ENCODE data around the gene ANO7.

DNA sequence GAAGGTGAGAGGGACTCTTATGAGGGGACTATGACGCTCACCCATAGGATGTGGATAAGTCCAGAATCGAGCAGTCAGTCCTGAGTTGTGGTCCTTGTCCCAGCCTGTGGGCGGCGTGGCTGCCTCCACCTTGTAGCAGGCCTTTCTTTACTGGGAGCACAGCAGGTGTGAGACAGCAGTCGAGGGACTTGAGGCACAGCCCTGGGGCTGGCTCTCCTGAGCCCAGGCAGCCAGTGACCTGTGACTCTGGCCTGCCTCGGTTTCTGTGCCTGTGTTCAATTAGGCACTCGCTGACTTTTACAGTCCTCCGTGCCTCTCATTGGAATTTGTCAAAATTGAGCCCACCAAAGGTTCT is 30.0 kb upstream of the ANO7 start:
- TF ChIP-seq, protein P1, sequence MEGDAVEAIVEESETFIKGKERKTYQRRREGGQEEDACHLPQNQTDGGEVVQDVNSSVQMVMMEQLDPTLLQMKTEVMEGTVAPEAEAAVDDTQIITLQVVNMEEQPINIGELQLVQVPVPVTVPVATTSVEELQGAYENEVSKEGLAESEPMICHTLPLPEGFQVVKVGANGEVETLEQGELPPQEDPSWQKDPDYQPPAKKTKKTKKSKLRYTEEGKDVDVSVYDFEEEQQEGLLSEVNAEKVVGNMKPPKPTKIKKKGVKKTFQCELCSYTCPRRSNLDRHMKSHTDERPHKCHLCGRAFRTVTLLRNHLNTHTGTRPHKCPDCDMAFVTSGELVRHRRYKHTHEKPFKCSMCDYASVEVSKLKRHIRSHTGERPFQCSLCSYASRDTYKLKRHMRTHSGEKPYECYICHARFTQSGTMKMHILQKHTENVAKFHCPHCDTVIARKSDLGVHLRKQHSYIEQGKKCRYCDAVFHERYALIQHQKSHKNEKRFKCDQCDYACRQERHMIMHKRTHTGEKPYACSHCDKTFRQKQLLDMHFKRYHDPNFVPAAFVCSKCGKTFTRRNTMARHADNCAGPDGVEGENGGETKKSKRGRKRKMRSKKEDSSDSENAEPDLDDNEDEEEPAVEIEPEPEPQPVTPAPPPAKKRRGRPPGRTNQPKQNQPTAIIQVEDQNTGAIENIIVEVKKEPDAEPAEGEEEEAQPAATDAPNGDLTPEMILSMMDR (IDR thresholded peaks at IDR 0.05 in 2 of 3, conservative IDR thresholded peaks at IDR 0.05 in 1 of 3; ENCODE audit: borderline replicate concordance in 1 of 3, insufficient read depth in 1 of 3, low read depth in 2 of 3, low read length in 2 of 3): no peak
- TF ChIP-seq POLR2AphosphoS5 (IDR thresholded peaks at IDR 0.05; ENCODE audit: low read depth, low read length) (no peak), POLR2A (IDR thresholded peaks at IDR 0.05; ENCODE audit: borderline replicate concordance, extremely low read depth, insufficient read depth, insufficient read length) (no peak), YY1 (IDR thresholded peaks at IDR 0.05; ENCODE audit: extremely low read depth, insufficient replicate concordance, low read depth, low read length) (no peak), SP1 (IDR thresholded peaks at IDR 0.05; ENCODE audit: low read depth) (no peak), EZH2 (IDR thresholded peaks at IDR 0.05) (no peak), CBX3 (IDR thresholded peaks at IDR 0.05; ENCODE audit: low read depth) (no peak), EGR1 (IDR thresholded peaks at IDR 0.05; ENCODE audit: low read depth) (no peak)
- TF ChIP-seq, protein P2, sequence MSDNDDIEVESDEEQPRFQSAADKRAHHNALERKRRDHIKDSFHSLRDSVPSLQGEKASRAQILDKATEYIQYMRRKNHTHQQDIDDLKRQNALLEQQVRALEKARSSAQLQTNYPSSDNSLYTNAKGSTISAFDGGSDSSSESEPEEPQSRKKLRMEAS (IDR thresholded peaks at IDR 0.05): no peak
